Parathyroid adenoma (tissue), 2 donors: ENCODE measurements around the gene LMX1B.
A peak's percentile ranks its signal among the peaks of the same experiment; 100 is the strongest.

Experiments
- H2AFZ ChIP-seq: fragments of 300-600 bp; sonication (generic); one replicate; pipeline ENCODE4 v1.7.0; 2017; ENCODE audit warnings: antibody characterized with exemption, mild to moderate bottlenecking
- H3K27ac ChIP-seq: fragments of 300-600 bp; sonication (generic); one replicate; pipeline ENCODE4 v1.7.0; 2017
- H3K27me3 ChIP-seq: fragments of 300-600 bp; sonication (generic); one replicate; pipeline ENCODE4 v1.7.0; 2017; ENCODE audit warnings: low read length; ENCODE audit not compliant: control insufficient read depth, insufficient read depth
- H3K36me3 ChIP-seq: fragments of 300-600 bp; sonication (generic); one replicate; pipeline ENCODE4 v1.7.0; 2017; ENCODE audit warnings: low read length; ENCODE audit not compliant: control insufficient read depth, insufficient read depth
- H3K4me1 ChIP-seq: fragments of 300-600 bp; sonication (generic); one replicate; pipeline ENCODE4 v1.7.0; 2017; ENCODE audit warnings: control low read depth
- H3K4me2 ChIP-seq: fragments of 300-600 bp; sonication (generic); one replicate; pipeline ENCODE4 v1.7.0; 2017; ENCODE audit warnings: low read length
- H3K4me3 ChIP-seq: fragments of 300-600 bp; sonication (generic); one replicate; pipeline ENCODE4 v1.7.0; 2017; ENCODE audit warnings: low read depth, low read length
- H3K79me2 ChIP-seq: fragments of 300-600 bp; sonication (generic); one replicate; pipeline ENCODE4 v1.7.0; 2017; ENCODE audit warnings: control low read depth
- H3K9ac ChIP-seq: fragments of 300-600 bp; sonication (generic); one replicate; pipeline ENCODE4 v1.7.0; 2017; ENCODE audit warnings: mild to moderate bottlenecking
- H3K9me3 ChIP-seq: fragments of 300-600 bp; sonication (generic); one replicate; pipeline ENCODE4 v1.7.0; 2017; ENCODE audit warnings: low read length; ENCODE audit not compliant: control insufficient read depth
- TF ChIP-seq, protein P1 (sequence below): fragments of 300-600 bp; sonication (generic); IDR thresholded peaks from one replicate; pipeline ENCODE4 v1.7.0; 2017; ENCODE audit warnings: antibody characterized with exemption, mild to moderate bottlenecking
- donor health status: primary hyperparathyroidism.

Gene LMX1B

DNA sequence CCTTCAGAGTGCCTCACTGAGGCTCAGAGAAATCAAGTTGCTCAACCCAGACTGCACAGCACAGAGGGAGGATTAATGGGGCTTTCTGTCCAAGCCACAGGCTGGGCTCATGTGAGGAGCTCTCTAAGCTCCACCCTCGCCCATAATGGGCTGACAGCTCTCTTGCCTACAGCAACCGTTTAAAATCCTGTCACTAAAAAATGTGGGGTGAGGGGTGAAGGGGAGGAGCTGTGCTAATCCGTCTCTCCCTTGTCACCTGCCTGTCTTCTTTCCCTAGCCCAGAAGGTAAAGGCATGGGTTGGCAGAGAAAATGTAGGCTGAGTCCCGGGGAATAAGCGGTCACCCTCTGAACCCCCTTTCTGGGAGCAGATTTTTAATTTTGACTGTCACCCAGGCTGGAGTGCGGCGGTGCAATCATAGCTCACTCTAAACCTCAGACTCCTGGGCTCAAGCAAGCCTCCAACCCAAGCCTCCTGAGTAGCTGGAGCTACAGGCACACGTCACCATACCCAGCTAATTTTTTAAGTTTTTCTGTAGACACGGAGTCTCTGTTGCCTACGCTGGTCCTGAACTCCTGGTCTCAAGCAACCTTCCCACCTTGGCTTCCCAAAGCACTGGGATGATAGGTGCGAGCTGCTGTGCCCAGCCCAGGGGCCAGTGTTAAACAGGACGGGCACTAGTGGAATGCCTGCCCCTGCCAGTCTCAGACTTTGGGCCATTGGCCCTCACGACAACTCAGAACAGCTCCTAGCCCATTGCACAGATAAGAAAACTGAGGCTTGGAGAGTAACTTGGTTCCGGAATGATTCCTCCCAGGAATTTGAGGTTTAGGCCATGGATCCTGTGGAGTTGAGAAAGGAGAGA is 89.5 kb downstream of the LMX1B start:
- H3K27me3 ChIP-seq = no peaks in the 10 kb centered on the region
- peaks cover 10% of the 10 kb centered on the region for H3K4me1 ChIP-seq
- H3K4me3 ChIP-seq = no peak overlapping the region
- H2AFZ ChIP-seq = no peak overlapping the region
- TF ChIP-seq, protein P1, sequence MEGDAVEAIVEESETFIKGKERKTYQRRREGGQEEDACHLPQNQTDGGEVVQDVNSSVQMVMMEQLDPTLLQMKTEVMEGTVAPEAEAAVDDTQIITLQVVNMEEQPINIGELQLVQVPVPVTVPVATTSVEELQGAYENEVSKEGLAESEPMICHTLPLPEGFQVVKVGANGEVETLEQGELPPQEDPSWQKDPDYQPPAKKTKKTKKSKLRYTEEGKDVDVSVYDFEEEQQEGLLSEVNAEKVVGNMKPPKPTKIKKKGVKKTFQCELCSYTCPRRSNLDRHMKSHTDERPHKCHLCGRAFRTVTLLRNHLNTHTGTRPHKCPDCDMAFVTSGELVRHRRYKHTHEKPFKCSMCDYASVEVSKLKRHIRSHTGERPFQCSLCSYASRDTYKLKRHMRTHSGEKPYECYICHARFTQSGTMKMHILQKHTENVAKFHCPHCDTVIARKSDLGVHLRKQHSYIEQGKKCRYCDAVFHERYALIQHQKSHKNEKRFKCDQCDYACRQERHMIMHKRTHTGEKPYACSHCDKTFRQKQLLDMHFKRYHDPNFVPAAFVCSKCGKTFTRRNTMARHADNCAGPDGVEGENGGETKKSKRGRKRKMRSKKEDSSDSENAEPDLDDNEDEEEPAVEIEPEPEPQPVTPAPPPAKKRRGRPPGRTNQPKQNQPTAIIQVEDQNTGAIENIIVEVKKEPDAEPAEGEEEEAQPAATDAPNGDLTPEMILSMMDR = no peak
- H3K27ac ChIP-seq = no peak overlapping the region
- H3K9ac ChIP-seq = no peak overlapping the region
- H3K36me3 ChIP-seq = no peaks in the 10 kb centered on the region
- H3K4me2 ChIP-seq = no peak overlapping the region
- H3K9me3 ChIP-seq = no peaks in the 10 kb centered on the region
- H3K79me2 ChIP-seq = no peaks in the 10 kb centered on the region

GRCh38 chr9:126703866-126704156 is 90.1 kb downstream of the LMX1B start:
- Histone ChIP-seq H3K4me1 (peaks cover 10% of the 10 kb centered on the region), H3K79me2 (no peaks in the 10 kb centered on the region), H3K4me2 (no peak overlapping the region), H3K27ac (no peak overlapping the region), H2AFZ (no peak overlapping the region), H3K9me3 (no peaks in the 10 kb centered on the region), H3K27me3 (no peaks in the 10 kb centered on the region), H3K4me3 (no peak overlapping the region), H3K9ac (no peak overlapping the region), H3K36me3 (no peaks in the 10 kb centered on the region)
- TF ChIP-seq, protein P1 = no peak

DNA sequence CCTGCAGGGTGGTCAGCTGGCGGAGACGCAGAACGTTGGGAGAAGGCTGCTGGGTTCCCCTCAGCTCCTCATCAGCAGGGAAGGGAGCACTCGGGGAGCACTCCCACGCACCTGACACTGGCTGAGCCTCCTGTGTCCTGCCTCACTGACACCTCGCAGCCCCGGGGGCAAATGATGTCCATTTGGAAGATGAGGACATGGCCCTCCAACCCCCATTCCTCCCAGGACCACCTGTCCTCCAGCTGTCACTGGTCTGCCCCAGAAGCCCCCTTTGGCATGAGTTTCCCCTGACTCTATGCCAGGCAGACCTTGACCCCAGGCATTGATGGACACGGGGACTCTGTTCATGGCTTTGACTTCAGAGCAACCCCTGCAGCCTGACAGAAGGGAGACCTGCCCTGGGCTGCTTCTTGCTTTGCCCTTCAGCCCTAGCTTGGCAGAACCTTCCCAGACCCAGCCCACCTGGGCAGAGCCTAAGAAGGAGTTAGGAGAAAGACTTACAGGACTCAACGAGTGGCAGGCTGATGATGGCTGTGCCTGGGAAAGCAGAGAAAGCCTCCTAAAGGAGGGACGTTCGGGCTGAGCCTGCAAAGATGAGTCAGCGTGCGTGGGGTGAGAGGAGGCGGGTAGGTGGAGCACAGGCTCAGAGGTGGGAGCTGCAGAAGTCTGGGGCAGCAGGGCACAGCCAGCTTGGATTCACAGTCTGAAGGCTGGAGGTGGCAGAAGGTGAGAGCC is 90.6 kb downstream of the LMX1B start:
- Histone ChIP-seq H3K9ac (no peak overlapping the region), H3K27me3 (no peaks in the 10 kb centered on the region), H3K27ac (no peak overlapping the region), H3K9me3 (no peaks in the 10 kb centered on the region), H3K4me3 (no peak overlapping the region), H2AFZ (peak overlapping the region; percentile 66), H3K36me3 (no peaks in the 10 kb centered on the region), H3K79me2 (no peaks in the 10 kb centered on the region), H3K4me2 (no peak overlapping the region), H3K4me1 (peaks cover 10% of the 10 kb centered on the region)
- TF ChIP-seq, protein P1 = no peak

- Histone ChIP-seq H3K27me3 (no peaks in the 10 kb centered on the region), H3K4me3 (no peak overlapping the region), H3K27ac (no peak overlapping the region), H3K4me1 (peaks cover 10% of the 10 kb centered on the region), H3K9ac (no peak overlapping the region), H3K4me2 (peak overlapping the region; percentile 25), H3K36me3 (no peaks in the 10 kb centered on the region), H3K79me2 (no peaks in the 10 kb centered on the region), H3K9me3 (no peaks in the 10 kb centered on the region), H2AFZ (peak overlapping the region; percentile 66)
- TF ChIP-seq, protein P1 = peak; percentile 81
Measured at GRCh38 chr9:126704892-126705766, 91.4 kb downstream of the LMX1B start.
